EH (cell line): Measurements from ENCODE around the gene MCM7.
"Not testable (repeated sequence)": the region's sequence is repeated elsewhere in the genome, so short reads cannot be mapped to it uniquely, and the experiment has no call there.

ENCODE experiments used
- DNase-seq: peaks from one replicate; pipeline ENCODE4 v3.0.0-alpha.2; 2015; ENCODE audit warnings: low read depth

Gene MCM7

GRCh38 chr7:100101016-100101862, at the start of gene MCM7, which contains the start of gene AP4M1:
Gene MCM7, minus strand, starts transcription at chr7:100101397. Its CDS starts 103 bp downstream, at chr7:100101294.
Gene AP4M1, plus strand, starts transcription at chr7:100101643. Its CDS starts 72 bp downstream, at chr7:100101715.
- peak; percentile 99 for DNase-seq

- peak; percentile 99 for DNase-seq
These were observed 47.5 kb upstream of the MCM7 start, which contains the start of gene LAMTOR4 for GRCh38 chr7:100148559-100149328. Gene LAMTOR4, plus strand, starts transcription at chr7:100148918. Its CDS starts 55 bp downstream, at chr7:100148973.

- no peak for DNase-seq
These were observed 47.0 kb upstream of the MCM7 start for GRCh38 chr7:100148225-100148558.

GRCh38 chr7:100147278-100147677, 46.1 kb upstream of the MCM7 start:
- no peak for DNase-seq

GRCh38 chr7:100146350-100146749, 45.2 kb upstream of the MCM7 start:
- peak; percentile 41 for DNase-seq

- no peak for DNase-seq
These were observed 41.3 kb upstream of the MCM7 start for GRCh38 chr7:100142461-100142860.

- no peak for DNase-seq
These were observed 40.4 kb upstream of the MCM7 start for GRCh38 chr7:100141555-100141949.

- no peak for DNase-seq
These were observed 36.9 kb upstream of the MCM7 start for GRCh38 chr7:100137851-100138760.

- peak; percentile 75 for DNase-seq
These were observed 31.5 kb upstream of the MCM7 start for GRCh38 chr7:100132697-100133151.

- no peak for DNase-seq
These were observed 30.9 kb upstream of the MCM7 start for GRCh38 chr7:100132126-100132525.

GRCh38 chr7:100130608-100131453, 29.6 kb upstream of the MCM7 start:
- DNase-seq, result peak; percentile 66

- DNase-seq, result not testable (repeated sequence)
These were observed 29.0 kb upstream of the MCM7 start for GRCh38 chr7:100130220-100130607.

GRCh38 chr7:100128637-100128963, 27.4 kb upstream of the MCM7 start:
- no peak for DNase-seq

GRCh38 chr7:100127866-100128636, 26.9 kb upstream of the MCM7 start:
- DNase-seq, result peak; percentile 30

GRCh38 chr7:100126931-100127865, 26.0 kb upstream of the MCM7 start, which contains the start of gene MBLAC1:
Gene MBLAC1, plus strand, starts transcription at chr7:100126967. Its CDS starts 429 bp downstream, at chr7:100127396.
- peak; percentile 88 for DNase-seq

- no peak for DNase-seq
These were observed 25.2 kb upstream of the MCM7 start for GRCh38 chr7:100126239-100126930.

- DNase-seq, result no peak
These were observed 23.4 kb upstream of the MCM7 start for GRCh38 chr7:100124301-100125230.
